ENCODE data around the gene ST6GALNAC6. TPM values are rescaled to one million over a fixed set of nuclear protein-coding genes. Genes with fewer than 3 reads are reported as not detected.

The ST6GALNAC6 gene
- total RNA-seq, 1 donor = 85.0 TPM

- H3K4me3 ChIP-seq (ENCODE audit: low read depth, low read length) = no peak overlapping the region
- no peak for TF ChIP-seq CTCF (IDR thresholded peaks at IDR 0.05; ENCODE audit: insufficient read depth, low read length)
- DNase-seq (ENCODE audit: low read depth) = no peak
Measured at GRCh38 chr9:127923046-127923445, 23.6 kb upstream of the ST6GALNAC6 start.

- DNase-seq (ENCODE audit: low read depth) = peak; percentile 66
- TF ChIP-seq CTCF (IDR thresholded peaks at IDR 0.05; ENCODE audit: insufficient read depth, low read length) = peak; percentile 86
- H3K4me3 ChIP-seq (ENCODE audit: low read depth, low read length) = peak overlapping the region; percentile 55
Measured at GRCh38 chr9:127921557-127922120, 22.2 kb upstream of the ST6GALNAC6 start.

- TF ChIP-seq CTCF (IDR thresholded peaks at IDR 0.05; ENCODE audit: insufficient read depth, low read length) = no peak
- H3K4me3 ChIP-seq (ENCODE audit: low read depth, low read length) = no peak overlapping the region
- DNase-seq (ENCODE audit: low read depth) = no peak
Measured at GRCh38 chr9:127920794-127921193, 21.4 kb upstream of the ST6GALNAC6 start.

- no peak overlapping the region for H3K4me3 ChIP-seq (ENCODE audit: low read depth, low read length)
- TF ChIP-seq CTCF (IDR thresholded peaks at IDR 0.05; ENCODE audit: insufficient read depth, low read length) = no peak
- peak; percentile 98 for DNase-seq (ENCODE audit: low read depth)
Measured at GRCh38 chr9:127919253-127919815, 19.9 kb upstream of the ST6GALNAC6 start.

GRCh38 chr9:127918183-127919107 is 19.0 kb upstream of the ST6GALNAC6 start:
- H3K4me3 ChIP-seq (ENCODE audit: low read depth, low read length) = no peak overlapping the region
- no peak for TF ChIP-seq CTCF (IDR thresholded peaks at IDR 0.05; ENCODE audit: insufficient read depth, low read length)
- DNase-seq (ENCODE audit: low read depth) = peak; percentile 83

GRCh38 chr9:127917603-127918002 is 18.2 kb upstream of the ST6GALNAC6 start:
- TF ChIP-seq CTCF (IDR thresholded peaks at IDR 0.05; ENCODE audit: insufficient read depth, low read length) = no peak
- no peak for DNase-seq (ENCODE audit: low read depth)
- no peak overlapping the region for H3K4me3 ChIP-seq (ENCODE audit: low read depth, low read length)
